ENCODE measurements around the gene SLC22A3. TPM values are rescaled to one million over a fixed set of nuclear protein-coding genes. Genes with fewer than 3 reads are reported as not detected.
A peak's percentile ranks its signal among the peaks of the same experiment; 100 is the strongest.

The SLC22A3 gene
- total RNA-seq, 1 donor from 2014 or later, result 41.6 TPM

- no peak for DNase-seq
Measured at GRCh38 chr6:160418370-160418769, 70.2 kb downstream of the SLC22A3 start.

- DNase-seq, result no peak
Measured at GRCh38 chr6:160419488-160419887, 71.3 kb downstream of the SLC22A3 start.

GRCh38 chr6:160420253-160420968, 72.2 kb downstream of the SLC22A3 start:
- no peak for DNase-seq

GRCh38 chr6:160420969-160421556, 72.9 kb downstream of the SLC22A3 start:
- DNase-seq, result no peak

- DNase-seq, result peak; percentile 79
Measured at GRCh38 chr6:160421854-160422253, 73.7 kb downstream of the SLC22A3 start.

- DNase-seq, result no peak
Measured at GRCh38 chr6:160424256-160424655, 76.1 kb downstream of the SLC22A3 start.

- no peak for DNase-seq
Measured at GRCh38 chr6:160426136-160426535, 78.0 kb downstream of the SLC22A3 start.

GRCh38 chr6:160427312-160428068, 79.3 kb downstream of the SLC22A3 start:
- DNase-seq, result peak; percentile 85

- DNase-seq, result peak; percentile 92
Measured at GRCh38 chr6:160428069-160428430, 79.9 kb downstream of the SLC22A3 start.

GRCh38 chr6:160428818-160429619, 80.8 kb downstream of the SLC22A3 start:
- peak; percentile 53 for DNase-seq

- DNase-seq, result no peak
Measured at GRCh38 chr6:160429620-160429895, 81.4 kb downstream of the SLC22A3 start.

- peak; percentile 61 for DNase-seq
Measured at GRCh38 chr6:160430203-160430602, 82.0 kb downstream of the SLC22A3 start.

- DNase-seq, result peak; percentile 69
Measured at GRCh38 chr6:160430751-160431150, 82.6 kb downstream of the SLC22A3 start.

GRCh38 chr6:160431226-160431625, 83.0 kb downstream of the SLC22A3 start:
- peak; percentile 90 for DNase-seq

- DNase-seq, result peak; percentile 70
Measured at GRCh38 chr6:160431791-160432404, 83.7 kb downstream of the SLC22A3 start.

- no peak for DNase-seq
Measured at GRCh38 chr6:160435935-160436334, 87.8 kb downstream of the SLC22A3 start.

- DNase-seq, result no peak
Measured at GRCh38 chr6:160437154-160437553, 89.0 kb downstream of the SLC22A3 start.

- DNase-seq, result no peak
Measured at GRCh38 chr6:160437775-160438174, 89.6 kb downstream of the SLC22A3 start.

- peak; percentile 56 for DNase-seq
Measured at GRCh38 chr6:160438481-160438880, 90.3 kb downstream of the SLC22A3 start.

- DNase-seq, result peak; percentile 20
Measured at GRCh38 chr6:160439751-160440150, 91.6 kb downstream of the SLC22A3 start.

GRCh38 chr6:160442151-160442550, 94.0 kb downstream of the SLC22A3 start:
- no peak for DNase-seq

GRCh38 chr6:160445130-160445529, 97.0 kb downstream of the SLC22A3 start:
- no peak for DNase-seq

Measured in tongue (tissue), 2 donors.